ENCODE data around the gene TMEM131L.

DNA sequence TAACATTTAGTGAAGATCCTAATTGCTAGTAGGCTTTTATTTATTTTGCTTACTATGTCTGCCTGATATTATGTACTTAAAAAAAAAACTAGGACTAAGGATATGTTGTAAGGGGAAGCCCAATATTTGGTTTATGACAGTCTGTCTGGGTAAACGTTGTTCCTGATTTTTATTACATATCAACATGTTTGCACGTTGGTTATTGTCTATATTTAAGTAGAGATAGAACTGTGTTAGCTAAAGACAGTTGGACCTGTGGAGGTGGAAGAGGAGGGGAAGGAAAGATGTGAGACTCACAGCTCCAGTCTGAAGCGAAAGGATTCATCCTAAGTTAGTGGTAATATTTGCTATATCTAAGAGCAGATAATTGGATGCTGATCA is 90.3 kb downstream of the TMEM131L start:
- TF ChIP-seq, protein P1, sequence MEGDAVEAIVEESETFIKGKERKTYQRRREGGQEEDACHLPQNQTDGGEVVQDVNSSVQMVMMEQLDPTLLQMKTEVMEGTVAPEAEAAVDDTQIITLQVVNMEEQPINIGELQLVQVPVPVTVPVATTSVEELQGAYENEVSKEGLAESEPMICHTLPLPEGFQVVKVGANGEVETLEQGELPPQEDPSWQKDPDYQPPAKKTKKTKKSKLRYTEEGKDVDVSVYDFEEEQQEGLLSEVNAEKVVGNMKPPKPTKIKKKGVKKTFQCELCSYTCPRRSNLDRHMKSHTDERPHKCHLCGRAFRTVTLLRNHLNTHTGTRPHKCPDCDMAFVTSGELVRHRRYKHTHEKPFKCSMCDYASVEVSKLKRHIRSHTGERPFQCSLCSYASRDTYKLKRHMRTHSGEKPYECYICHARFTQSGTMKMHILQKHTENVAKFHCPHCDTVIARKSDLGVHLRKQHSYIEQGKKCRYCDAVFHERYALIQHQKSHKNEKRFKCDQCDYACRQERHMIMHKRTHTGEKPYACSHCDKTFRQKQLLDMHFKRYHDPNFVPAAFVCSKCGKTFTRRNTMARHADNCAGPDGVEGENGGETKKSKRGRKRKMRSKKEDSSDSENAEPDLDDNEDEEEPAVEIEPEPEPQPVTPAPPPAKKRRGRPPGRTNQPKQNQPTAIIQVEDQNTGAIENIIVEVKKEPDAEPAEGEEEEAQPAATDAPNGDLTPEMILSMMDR (IDR thresholded peaks at IDR 0.05) = no peak
- TF ChIP-seq POLR2A (IDR thresholded peaks at IDR 0.05) = no peak

Measured in testis (tissue), 2 donors.